ENCODE measurements around the gene JMJD8.

JMJD8 gene

GRCh38 chr16:648781-649589, 35.1 kb downstream of the JMJD8 start, which contains the start of gene WDR90 (continued):
- TF ChIP-seq ZNF274 (IDR thresholded peaks at IDR 0.05; ENCODE audit: low read length) (no peak), ZNF274 (tag by site-specific recombination; IDR thresholded peaks at IDR 0.05; ENCODE audit: borderline replicate concordance) (no peak), ZNF488 (tag by site-specific recombination; IDR thresholded peaks at IDR 0.05) (no peak), ZBTB26 (tag by site-specific recombination; optimal IDR thresholded peaks at IDR 0.05) (peak; percentile 83), ZNF223 (tag by site-specific recombination; IDR thresholded peaks at IDR 0.05) (no peak), MZF1 (tag by site-specific recombination; IDR thresholded peaks at IDR 0.05; ENCODE audit: borderline replicate concordance) (no peak), ZSCAN23 (tag by site-specific recombination; IDR thresholded peaks at IDR 0.05) (no peak), ZNF664 (tag by site-specific recombination; IDR thresholded peaks at IDR 0.05) (no peak), OVOL3 (tag by site-specific recombination; IDR thresholded peaks at IDR 0.05) (0 out of 2 replicates have a peak, but pooled peaks have one; percentile 22), REPIN1 (tag by site-specific recombination; IDR thresholded peaks at IDR 0.05; ENCODE audit: low read depth) (0 out of 2 replicates have a peak, but pooled peaks have one; percentile 62), ZNF558 (tag by site-specific recombination; IDR thresholded peaks at IDR 0.05) (no peak), ZNF292 (tag by site-specific recombination; IDR thresholded peaks at IDR 0.05; ENCODE audit: borderline replicate concordance, low read depth) (no peak), ZEB2 (tag by site-specific recombination; IDR thresholded peaks at IDR 0.05) (peak; percentile 41), ZBTB1 (tag by site-specific recombination; IDR thresholded peaks at IDR 0.05) (no peak), ZFHX2 (tag by site-specific recombination; conservative IDR thresholded peaks at IDR 0.05) (peak; percentile 78), ZNF549 (tag by site-specific recombination; IDR thresholded peaks at IDR 0.05) (no peak), PBX3 (CRISPR knock-in tag; IDR thresholded peaks at IDR 0.05) (peak; percentile 68), KLF9 (tag by site-specific recombination; IDR thresholded peaks at IDR 0.05; ENCODE audit: low read depth) (peak; percentile 88), ZNF19 (tag by site-specific recombination; IDR thresholded peaks at IDR 0.05; ENCODE audit: low read depth) (no peak), ZNF248 (tag by site-specific recombination; IDR thresholded peaks at IDR 0.05) (no peak)
- TF ChIP-seq, protein P1, sequence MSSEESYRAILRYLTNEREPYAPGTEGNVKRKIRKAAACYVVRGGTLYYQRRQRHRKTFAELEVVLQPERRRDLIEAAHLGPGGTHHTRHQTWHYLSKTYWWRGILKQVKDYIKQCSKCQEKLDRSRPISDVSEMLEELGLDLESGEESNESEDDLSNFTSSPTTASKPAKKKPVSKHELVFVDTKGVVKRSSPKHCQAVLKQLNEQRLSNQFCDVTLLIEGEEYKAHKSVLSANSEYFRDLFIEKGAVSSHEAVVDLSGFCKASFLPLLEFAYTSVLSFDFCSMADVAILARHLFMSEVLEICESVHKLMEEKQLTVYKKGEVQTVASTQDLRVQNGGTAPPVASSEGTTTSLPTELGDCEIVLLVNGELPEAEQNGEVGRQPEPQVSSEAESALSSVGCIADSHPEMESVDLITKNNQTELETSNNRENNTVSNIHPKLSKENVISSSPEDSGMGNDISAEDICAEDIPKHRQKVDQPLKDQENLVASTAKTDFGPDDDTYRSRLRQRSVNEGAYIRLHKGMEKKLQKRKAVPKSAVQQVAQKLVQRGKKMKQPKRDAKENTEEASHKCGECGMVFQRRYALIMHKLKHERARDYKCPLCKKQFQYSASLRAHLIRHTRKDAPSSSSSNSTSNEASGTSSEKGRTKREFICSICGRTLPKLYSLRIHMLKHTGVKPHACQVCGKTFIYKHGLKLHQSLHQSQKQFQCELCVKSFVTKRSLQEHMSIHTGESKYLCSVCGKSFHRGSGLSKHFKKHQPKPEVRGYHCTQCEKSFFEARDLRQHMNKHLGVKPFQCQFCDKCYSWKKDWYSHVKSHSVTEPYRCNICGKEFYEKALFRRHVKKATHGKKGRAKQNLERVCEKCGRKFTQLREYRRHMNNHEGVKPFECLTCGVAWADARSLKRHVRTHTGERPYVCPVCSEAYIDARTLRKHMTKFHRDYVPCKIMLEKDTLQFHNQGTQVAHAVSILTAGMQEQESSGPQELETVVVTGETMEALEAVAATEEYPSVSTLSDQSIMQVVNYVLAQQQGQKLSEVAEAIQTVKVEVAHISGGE (tag by site-specific recombination; conservative IDR thresholded peaks at IDR 0.05; ENCODE audit: low read depth) = peak; percentile 66
- TF ChIP-seq, protein P2, sequence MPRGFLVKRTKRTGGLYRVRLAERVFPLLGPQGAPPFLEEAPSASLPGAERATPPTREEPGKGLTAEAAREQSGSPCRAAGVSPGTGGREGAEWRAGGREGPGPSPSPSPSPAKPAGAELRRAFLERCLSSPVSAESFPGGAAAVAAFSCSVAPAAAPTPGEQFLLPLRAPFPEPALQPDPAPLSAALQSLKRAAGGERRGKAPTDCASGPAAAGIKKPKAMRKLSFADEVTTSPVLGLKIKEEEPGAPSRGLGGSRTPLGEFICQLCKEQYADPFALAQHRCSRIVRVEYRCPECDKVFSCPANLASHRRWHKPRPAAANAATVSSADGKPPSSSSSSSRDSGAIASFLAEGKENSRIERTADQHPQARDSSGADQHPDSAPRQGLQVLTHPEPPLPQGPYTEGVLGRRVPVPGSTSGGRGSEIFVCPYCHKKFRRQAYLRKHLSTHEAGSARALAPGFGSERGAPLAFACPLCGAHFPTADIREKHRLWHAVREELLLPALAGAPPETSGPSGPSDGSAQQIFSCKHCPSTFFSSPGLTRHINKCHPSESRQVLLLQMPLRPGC (tag by site-specific recombination; IDR thresholded peaks at IDR 0.05) = no peak
- TF ChIP-seq, protein P3, sequence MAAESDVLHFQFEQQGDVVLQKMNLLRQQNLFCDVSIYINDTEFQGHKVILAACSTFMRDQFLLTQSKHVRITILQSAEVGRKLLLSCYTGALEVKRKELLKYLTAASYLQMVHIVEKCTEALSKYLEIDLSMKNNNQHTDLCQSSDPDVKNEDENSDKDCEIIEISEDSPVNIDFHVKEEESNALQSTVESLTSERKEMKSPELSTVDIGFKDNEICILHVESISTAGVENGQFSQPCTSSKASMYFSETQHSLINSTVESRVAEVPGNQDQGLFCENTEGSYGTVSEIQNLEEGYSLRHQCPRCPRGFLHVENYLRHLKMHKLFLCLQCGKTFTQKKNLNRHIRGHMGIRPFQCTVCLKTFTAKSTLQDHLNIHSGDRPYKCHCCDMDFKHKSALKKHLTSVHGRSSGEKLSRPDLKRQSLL (tag by site-specific recombination; IDR thresholded peaks at IDR 0.05) = no peak
- TF ChIP-seq, protein P4, sequence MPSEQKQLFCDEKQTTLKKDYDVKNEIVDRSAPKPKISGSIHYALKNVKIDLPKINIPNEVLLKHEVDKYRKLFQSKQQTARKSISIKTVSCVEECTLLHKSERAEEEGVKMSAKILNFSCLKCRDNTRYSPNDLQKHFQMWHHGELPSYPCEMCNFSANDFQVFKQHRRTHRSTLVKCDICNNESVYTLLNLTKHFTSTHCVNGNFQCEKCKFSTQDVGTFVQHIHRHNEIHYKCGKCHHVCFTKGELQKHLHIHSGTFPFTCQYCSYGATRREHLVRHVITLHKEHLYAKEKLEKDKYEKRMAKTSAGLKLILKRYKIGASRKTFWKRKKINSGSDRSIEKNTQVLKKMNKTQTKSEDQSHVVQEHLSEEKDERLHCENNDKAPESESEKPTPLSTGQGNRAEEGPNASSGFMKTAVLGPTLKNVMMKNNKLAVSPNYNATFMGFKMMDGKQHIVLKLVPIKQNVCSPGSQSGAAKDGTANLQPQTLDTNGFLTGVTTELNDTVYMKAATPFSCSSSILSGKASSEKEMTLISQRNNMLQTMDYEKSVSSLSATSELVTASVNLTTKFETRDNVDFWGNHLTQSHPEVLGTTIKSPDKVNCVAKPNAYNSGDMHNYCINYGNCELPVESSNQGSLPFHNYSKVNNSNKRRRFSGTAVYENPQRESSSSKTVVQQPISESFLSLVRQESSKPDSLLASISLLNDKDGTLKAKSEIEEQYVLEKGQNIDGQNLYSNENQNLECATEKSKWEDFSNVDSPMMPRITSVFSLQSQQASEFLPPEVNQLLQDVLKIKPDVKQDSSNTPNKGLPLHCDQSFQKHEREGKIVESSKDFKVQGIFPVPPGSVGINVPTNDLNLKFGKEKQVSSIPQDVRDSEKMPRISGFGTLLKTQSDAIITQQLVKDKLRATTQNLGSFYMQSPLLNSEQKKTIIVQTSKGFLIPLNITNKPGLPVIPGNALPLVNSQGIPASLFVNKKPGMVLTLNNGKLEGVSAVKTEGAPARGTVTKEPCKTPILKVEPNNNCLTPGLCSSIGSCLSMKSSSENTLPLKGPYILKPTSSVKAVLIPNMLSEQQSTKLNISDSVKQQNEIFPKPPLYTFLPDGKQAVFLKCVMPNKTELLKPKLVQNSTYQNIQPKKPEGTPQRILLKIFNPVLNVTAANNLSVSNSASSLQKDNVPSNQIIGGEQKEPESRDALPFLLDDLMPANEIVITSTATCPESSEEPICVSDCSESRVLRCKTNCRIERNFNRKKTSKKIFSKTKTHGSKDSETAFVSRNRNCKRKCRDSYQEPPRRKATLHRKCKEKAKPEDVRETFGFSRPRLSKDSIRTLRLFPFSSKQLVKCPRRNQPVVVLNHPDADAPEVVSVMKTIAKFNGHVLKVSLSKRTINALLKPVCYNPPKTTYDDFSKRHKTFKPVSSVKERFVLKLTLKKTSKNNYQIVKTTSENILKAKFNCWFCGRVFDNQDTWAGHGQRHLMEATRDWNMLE (tag by site-specific recombination; conservative IDR thresholded peaks at IDR 0.05; ENCODE audit: low read depth) = no peak

Data from HEK293 (cell line).